K562 (cell line): ENCODE data around the gene LAMB3. TPM values are rescaled to one million over a fixed set of nuclear protein-coding genes. Genes with fewer than 3 reads are reported as not detected.

ENCODE experiments used
- BRF1 ChIP-seq: IDR thresholded peaks from 3 replicates; pipeline ENCODE4 v1.6.1; 2011; ENCODE audit warnings: borderline replicate concordance, mild to moderate bottlenecking; ENCODE audit not compliant: insufficient read length; ENCODE audit errors: extremely low read depth
- CBX8 ChIP-seq: fragments of 200-600 bp; sonication (generic); IDR thresholded peaks from 2 replicates; pipeline ENCODE4 v1.6.1; 2012; ENCODE audit warnings: borderline replicate concordance, mixed run types, low read depth, mild to moderate bottlenecking, moderate library complexity, mixed read lengths, low read length, control low read depth, inconsistent platforms; ENCODE audit not compliant: poor library complexity, severe bottlenecking; ENCODE audit errors: extremely low read depth
- MAFK ChIP-seq: IDR thresholded peaks from 2 replicates; pipeline ENCODE4 v1.6.1; 2011; ENCODE audit warnings: low read length, improper control_type of control experiment
- RAD21 ChIP-seq, 2 experiments: fragments of 250-450 bp in 1 of 2; fragments of 450-650 bp in 1 of 2; sonication (Bioruptor Pico) in 1 of 2; formaldehyde crosslinking in 1 of 2; IDR thresholded peaks in 1 of 2; conservative IDR thresholded peaks in 1 of 2; 2 replicates each; pipeline versions ENCODE4 v1.4.0 to v1.8.0; 2020 to 2022; ENCODE audit warnings: mild to moderate bottlenecking in 2 of 2, moderate library complexity in 1 of 2
- SMC3 ChIP-seq: conservative IDR thresholded peaks from 2 replicates; pipeline ENCODE4 v1.6.1; 2011; ENCODE audit warnings: low read depth, low read length, improper control_type of control experiment; ENCODE audit not compliant: insufficient read depth
- SRF ChIP-seq, 2 experiments: fragments of 250-450, 450-650 bp in 1 of 2; sonication (Bioruptor Pico) in 1 of 2; sonication (generic) in 1 of 2; formaldehyde crosslinking; IDR thresholded peaks; 2 replicates each; pipeline versions ENCODE4 v1.5.0 to v1.5.1; 2020 to 2022; ENCODE audit warnings: mild to moderate bottlenecking in 1 of 2, missing genetic modification reagents in 1 of 2
- ZNF134 ChIP-seq: fragments of 250-450 bp; sonication (Bioruptor Pico); conservative IDR thresholded peaks from 2 replicates; pipeline ENCODE4 v1.4.0; 2020
- polyA plus RNA-seq, 8 experiments: library from polyadenylated mRNA; depleted of rRNA in 4 of 8; stranded (reverse) in 5 of 8; unstranded in 3 of 8; fragments of >200 nt; fragmentation: Nextera tagmentation in 2 of 8; fragmentation: Illumina TruSeq in 1 of 8; extraction: Ambion mirVana in 2 of 8; extraction: Trizol in 1 of 8; gene quantifications; 2 replicates each; pipeline versions ENCODE4 v1.2.1 to v1.2.3, GENCODE V29; 2011 to 2014; ENCODE audit warnings: inconsistent platforms in 1 of 8, missing spikeins in 1 of 8
- total RNA-seq, 7 experiments: library from RNA; depleted of rRNA in 6 of 7; stranded (reverse); fragments of >200 nt in 6 of 7; fragmentation: Illumina TruSeq in 2 of 7; extraction: Trizol in 2 of 7; gene quantifications; 2 replicates each; pipeline versions ENCODE4 v1.2.1 to v1.2.3, GENCODE V29; 2011 to 2021; ENCODE audit warnings: low replicate concordance in 1 of 7
- TF ChIP-seq, protein P1 (sequence below), 3 experiments: IDR thresholded peaks in 2 of 3; conservative IDR thresholded peaks in 1 of 3; 2 replicates each; pipeline ENCODE4 v1.5.1; 2011 to 2012; ENCODE audit warnings: low read length in 3 of 3, mild to moderate bottlenecking in 3 of 3, control low read depth in 2 of 3, improper control_type of control experiment in 1 of 3, inconsistent platforms in 1 of 3, low read depth in 1 of 3, mixed read lengths in 1 of 3, moderate library complexity in 1 of 3; ENCODE audit not compliant: insufficient read depth in 2 of 3

LAMB3 gene
- total and polyA plus RNA-seq, 9 of the 15 experiments (the other 6 are each of a cell fraction or from before 2014, with no cell fraction given), result 0.08 to 1.3 (median 0.91) TPM

DNA sequence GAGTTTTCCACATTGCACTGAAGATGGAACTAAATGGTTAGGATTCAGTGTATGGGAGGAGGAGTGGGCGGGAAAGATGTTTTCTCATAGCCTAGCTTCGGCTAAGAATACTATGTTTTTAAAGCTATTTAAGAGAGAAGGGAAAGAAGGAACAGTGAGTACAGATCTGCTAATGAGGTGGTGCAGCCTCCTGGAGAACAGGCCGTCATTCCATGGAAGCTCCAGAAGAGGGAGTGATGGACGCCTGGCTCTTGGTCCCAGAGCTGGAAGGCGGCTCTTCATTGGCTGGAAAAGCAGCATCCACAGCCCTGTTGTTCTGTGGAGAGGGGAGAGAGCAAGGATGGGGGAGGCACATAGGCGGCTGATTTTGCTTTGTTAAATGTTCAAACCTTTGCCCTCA lies 61.8 kb downstream of the LAMB3 start (continued):
- TF ChIP-seq, protein P1, sequence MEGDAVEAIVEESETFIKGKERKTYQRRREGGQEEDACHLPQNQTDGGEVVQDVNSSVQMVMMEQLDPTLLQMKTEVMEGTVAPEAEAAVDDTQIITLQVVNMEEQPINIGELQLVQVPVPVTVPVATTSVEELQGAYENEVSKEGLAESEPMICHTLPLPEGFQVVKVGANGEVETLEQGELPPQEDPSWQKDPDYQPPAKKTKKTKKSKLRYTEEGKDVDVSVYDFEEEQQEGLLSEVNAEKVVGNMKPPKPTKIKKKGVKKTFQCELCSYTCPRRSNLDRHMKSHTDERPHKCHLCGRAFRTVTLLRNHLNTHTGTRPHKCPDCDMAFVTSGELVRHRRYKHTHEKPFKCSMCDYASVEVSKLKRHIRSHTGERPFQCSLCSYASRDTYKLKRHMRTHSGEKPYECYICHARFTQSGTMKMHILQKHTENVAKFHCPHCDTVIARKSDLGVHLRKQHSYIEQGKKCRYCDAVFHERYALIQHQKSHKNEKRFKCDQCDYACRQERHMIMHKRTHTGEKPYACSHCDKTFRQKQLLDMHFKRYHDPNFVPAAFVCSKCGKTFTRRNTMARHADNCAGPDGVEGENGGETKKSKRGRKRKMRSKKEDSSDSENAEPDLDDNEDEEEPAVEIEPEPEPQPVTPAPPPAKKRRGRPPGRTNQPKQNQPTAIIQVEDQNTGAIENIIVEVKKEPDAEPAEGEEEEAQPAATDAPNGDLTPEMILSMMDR (IDR thresholded peaks at IDR 0.05 in 2 of 3, conservative IDR thresholded peaks at IDR 0.05 in 1 of 3; ENCODE audit: insufficient read depth in 2 of 3, low read depth in 1 of 3, low read length in 3 of 3), result peak; percentile 11 to 57 (median 32); a peak in 3 of 6 replicates
- TF ChIP-seq MAFK, result no peak
- no peak for TF ChIP-seq ZNF134 (CRISPR knock-in tag)
- TF ChIP-seq SMC3, result 0 out of 2 replicates have a peak, but pooled peaks have one; percentile 9
- TF ChIP-seq RAD21 (CRISPR knock-in tag; conservative IDR thresholded peaks at IDR 0.05 in 1 of 2, IDR thresholded peaks at IDR 0.05 in 1 of 2), result peak; percentile 25 to 43; a peak in 3 of 4 replicates
- no peak for TF ChIP-seq CBX8
- no peak for TF ChIP-seq BRF1
- no peak for TF ChIP-seq SRF (CRISPR knock-in tag; IDR thresholded peaks at IDR 0.05)
